Naive B cell (primary cell): ENCODE data around the gene NSMF. TPM values are rescaled to one million over a fixed set of nuclear protein-coding genes. Genes with fewer than 3 reads are reported as not detected.
"Not testable (repeated sequence)": the region's sequence is repeated elsewhere in the genome, so short reads cannot be mapped to it uniquely, and the experiment has no call there.

Experiments used
- ATAC-seq, 2 donors: fragments of 150-1000 bp; cut with Tn5 transposase; 2 replicates each; pipeline ENCODE4 v1.10.0; 2021; ENCODE audit warnings: low read depth in 2 of 2, mild to moderate bottlenecking in 2 of 2, moderate library complexity in 2 of 2
- DNase-seq: peaks from one replicate; pipeline ENCODE4 v3.0.0; 2022
- H3K27ac Mint-ChIP-seq, 6 donors: one replicate each; pipeline ENCODE4 v1.8.0; 2020 to 2022; ENCODE audit warnings: mild to moderate bottlenecking in 6 of 6, mixed read lengths in 6 of 6, moderate library complexity in 5 of 6, inconsistent platforms in 2 of 6
- H3K27me3 Mint-ChIP-seq, 3 donors: one replicate each; pipeline ENCODE4 v1.8.0; 2021 to 2022; ENCODE audit warnings: mixed read lengths in 3 of 3, mild to moderate bottlenecking in 1 of 3
- H3K36me3 Mint-ChIP-seq, 2 donors: one replicate each; pipeline ENCODE4 v1.8.0; 2020 to 2022; ENCODE audit warnings: mixed read lengths in 2 of 2, inconsistent platforms in 1 of 2, mild to moderate bottlenecking in 1 of 2
- H3K4me1 Mint-ChIP-seq, 3 donors: one replicate each; pipeline ENCODE4 v1.8.0; 2020 to 2022; ENCODE audit warnings: mixed read lengths in 3 of 3, inconsistent platforms in 1 of 3, mild to moderate bottlenecking in 1 of 3, moderate library complexity in 1 of 3
- H3K4me3 Mint-ChIP-seq, 8 donors: one replicate each; pipeline ENCODE4 v1.8.0; 2020 to 2022; ENCODE audit warnings: mild to moderate bottlenecking in 8 of 8, mixed read lengths in 8 of 8, moderate library complexity in 8 of 8, inconsistent platforms in 2 of 8
- H3K9me3 Mint-ChIP-seq, 7 donors: one replicate each; pipeline ENCODE4 v1.8.0; 2020 to 2022; ENCODE audit warnings: mixed read lengths in 7 of 7, mild to moderate bottlenecking in 5 of 7, inconsistent platforms in 2 of 7, moderate library complexity in 1 of 7
- polyA plus RNA-seq, 6 donors: library from polyadenylated mRNA; unstranded; fragments of 300-500 nt; fragmentation: Illumina TruSeq; gene quantifications; one replicate each; pipeline ENCODE4 v1.2.3, GENCODE V29; 2021; ENCODE audit warnings: low read depth in 6 of 6

NSMF gene
- polyA plus RNA-seq, 6 donors from 2014 or later: 2.7 to 7.6 (median 3.7) TPM; not detected in 1

DNA sequence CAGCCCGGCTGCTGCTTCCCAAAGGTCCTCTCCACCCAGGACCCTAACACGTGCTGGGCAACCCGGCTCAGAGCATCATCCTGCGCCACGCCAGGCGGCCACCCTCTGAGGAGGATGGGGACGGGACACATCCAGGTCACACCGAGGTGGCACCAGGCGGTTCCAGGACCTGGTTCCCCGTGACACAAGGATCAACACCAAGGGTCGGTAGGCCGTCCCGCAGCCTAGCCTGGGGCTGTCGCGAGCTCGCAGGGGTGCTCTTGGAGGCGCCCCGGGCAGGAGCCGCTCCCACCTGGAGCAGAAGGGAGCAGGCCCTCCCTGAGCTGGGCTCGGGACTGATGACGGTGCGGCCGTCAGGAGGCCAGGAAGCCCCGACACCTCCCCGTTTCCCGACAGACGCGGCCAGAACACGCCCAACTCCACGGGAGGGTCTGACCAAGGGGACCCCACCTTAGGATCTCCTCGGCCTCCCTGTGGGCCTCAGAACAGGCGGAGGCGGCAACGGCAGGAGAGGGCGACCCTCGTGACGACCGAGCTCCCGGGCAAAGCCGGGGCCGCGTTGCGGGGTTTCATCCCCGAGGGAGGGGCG lies 42.5 kb downstream of the NSMF start:
- no peaks in the 10 kb centered on the region for H3K36me3 Mint-ChIP-seq
- H3K27ac Mint-ChIP-seq: no peak overlapping the region
- DNase-seq (no peak), ATAC-seq (no peak)
- H3K27me3 Mint-ChIP-seq: no peaks in the 10 kb centered on the region
- no peaks in the 10 kb centered on the region for H3K9me3 Mint-ChIP-seq
- H3K4me3 Mint-ChIP-seq: peak overlapping the region in 3 of 8 donors; percentile 42 to 65 (median 42)
- H3K4me1 Mint-ChIP-seq: peaks cover 8 to 25% (median 17%) of the 10 kb centered on the region in 3 donors

DNA sequence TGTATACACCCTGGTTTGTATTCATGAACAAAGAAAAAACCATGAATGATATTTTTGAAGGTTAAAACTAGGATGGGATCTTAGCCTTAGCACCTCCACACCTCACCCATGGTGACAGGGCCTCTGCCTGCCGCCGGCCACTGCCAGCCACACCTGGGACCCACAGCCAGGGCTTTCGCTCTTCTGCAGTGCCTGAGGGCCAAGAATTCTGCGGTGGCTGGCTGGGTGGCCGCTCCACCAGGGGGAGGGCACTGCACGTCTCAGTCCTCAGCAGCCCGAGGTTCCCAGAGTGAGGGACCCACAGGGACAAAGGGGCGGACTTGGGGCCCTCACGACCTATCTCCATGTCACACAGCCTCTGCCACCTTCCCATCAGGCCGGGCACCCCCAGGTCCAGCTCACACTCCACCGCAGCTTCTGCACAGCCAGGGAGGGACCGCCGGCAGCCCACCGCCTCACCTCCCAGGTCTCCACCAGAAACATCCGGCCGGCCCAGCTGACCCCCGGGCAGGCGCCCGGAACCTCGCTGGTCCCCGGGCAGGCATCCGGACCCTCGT lies 43.0 kb downstream of the NSMF start:
- H3K36me3 Mint-ChIP-seq: no peaks in the 10 kb centered on the region
- H3K9me3 Mint-ChIP-seq: no peaks in the 10 kb centered on the region
- H3K27ac Mint-ChIP-seq: no peak overlapping the region
- no peaks in the 10 kb centered on the region for H3K27me3 Mint-ChIP-seq
- H3K4me3 Mint-ChIP-seq: peak overlapping the region in 1 of 8 donors; percentile 12
- no peak for ATAC-seq
- DNase-seq: no peak
- H3K4me1 Mint-ChIP-seq: peaks cover 8 to 22% (median 22%) of the 10 kb centered on the region in 3 donors

DNA sequence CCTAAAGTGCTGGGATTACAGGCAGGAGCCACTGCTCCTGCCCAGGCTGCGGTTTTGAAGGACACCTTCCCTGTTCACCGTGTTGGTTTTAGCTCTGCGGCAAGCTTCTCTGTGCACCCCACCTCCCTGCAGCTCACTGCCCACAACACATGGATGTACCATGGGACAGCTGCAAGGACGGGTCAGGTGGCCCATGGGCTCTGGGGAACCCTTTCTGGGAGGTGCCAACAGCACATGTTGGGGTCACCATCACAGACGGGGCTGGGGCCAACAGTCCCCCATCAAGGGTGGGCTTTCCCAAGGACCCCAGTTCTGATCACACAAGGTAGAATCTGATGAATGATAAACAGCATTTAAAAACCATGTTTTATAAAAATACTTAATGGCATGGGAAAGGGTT lies 43.7 kb downstream of the NSMF start:
- DNase-seq (no peak), ATAC-seq (no peak)
- no peaks in the 10 kb centered on the region for H3K9me3 Mint-ChIP-seq
- peak overlapping the region in 1 of 6 donors; percentile 54 for H3K27ac Mint-ChIP-seq
- peaks cover 8 to 24% (median 22%) of the 10 kb centered on the region in 3 donors for H3K4me1 Mint-ChIP-seq
- no peaks in the 10 kb centered on the region for H3K27me3 Mint-ChIP-seq
- H3K36me3 Mint-ChIP-seq: no peaks in the 10 kb centered on the region
- peak overlapping the region in 2 of 8 donors; percentile 12 to 68 for H3K4me3 Mint-ChIP-seq

DNA sequence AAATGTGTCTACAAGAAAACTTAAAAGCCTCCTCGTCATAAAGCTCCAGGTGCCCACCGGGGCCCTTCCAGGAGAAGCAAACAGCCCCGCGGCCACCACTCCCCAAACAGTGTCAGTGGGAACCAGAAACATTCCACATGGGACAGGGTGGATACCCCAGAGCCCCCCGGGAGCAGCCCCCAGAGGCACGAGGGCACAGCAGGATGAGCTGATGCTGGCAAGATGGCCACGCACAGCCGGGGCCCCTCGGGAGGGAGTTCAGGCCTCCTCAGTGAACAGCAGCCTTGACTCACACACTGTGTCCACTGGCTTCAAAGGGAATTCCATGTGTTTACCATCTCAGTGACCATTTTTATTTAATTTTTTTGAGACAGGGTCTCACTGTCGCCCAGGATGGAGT lies 46.7 kb downstream of the NSMF start:
- DNase-seq: no peak
- H3K27me3 Mint-ChIP-seq: no peaks in the 10 kb centered on the region
- no peaks in the 10 kb centered on the region for H3K36me3 Mint-ChIP-seq
- peak overlapping the region in 1 of 6 donors; percentile 61 for H3K27ac Mint-ChIP-seq
- peak overlapping the region in 1 of 8 donors; percentile 43 for H3K4me3 Mint-ChIP-seq
- peaks cover 11 to 24% (median 22%) of the 10 kb centered on the region in 3 donors for H3K4me1 Mint-ChIP-seq
- no peaks in the 10 kb centered on the region for H3K9me3 Mint-ChIP-seq
- ATAC-seq: no peak

DNA sequence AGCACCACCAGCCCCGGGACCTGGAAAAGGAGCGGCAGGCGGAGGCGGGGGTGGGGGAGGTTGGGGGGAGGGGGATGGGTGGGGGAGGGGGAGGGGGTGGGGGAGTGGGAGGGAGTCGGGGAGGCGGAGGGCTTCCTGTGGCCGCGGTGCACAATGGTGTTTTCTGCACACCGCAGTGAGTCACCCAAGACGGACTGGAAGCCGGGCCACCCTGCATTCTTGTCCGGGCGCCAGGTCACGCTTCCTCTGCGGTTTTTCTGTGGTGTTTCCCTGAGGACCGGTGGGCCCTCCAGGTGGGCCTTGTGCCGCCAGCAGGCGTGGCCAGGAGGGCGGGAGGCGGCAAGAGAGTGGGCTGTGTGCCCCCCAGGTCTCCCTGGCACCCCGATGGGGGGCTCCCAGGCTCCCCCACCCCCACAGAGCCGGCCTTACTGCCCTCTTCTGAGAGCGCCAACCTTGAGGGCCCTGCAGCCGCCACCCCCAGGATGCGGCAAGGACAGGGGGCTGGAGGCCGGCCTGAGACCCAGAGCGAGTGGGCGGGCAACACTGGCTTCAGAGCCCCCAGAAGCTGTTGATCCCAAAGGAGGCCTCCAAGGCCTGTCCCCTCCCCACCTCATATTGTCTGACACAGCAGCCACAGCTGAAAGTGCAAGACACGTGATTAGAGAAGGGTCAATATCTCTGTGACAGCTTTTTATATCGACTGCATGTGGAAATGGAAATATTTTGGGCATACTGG lies 47.3 kb downstream of the NSMF start:
- H3K4me3 Mint-ChIP-seq: peak overlapping the region in 5 of 8 donors; percentile 15 to 60 (median 37)

GRCh38 chr9:137411260-137411644 lies 47.9 kb downstream of the NSMF start:
- H3K4me1 Mint-ChIP-seq: peaks cover 11 to 24% (median 24%) of the 10 kb centered on the region in 3 donors
- H3K9me3 Mint-ChIP-seq: no peaks in the 10 kb centered on the region
- H3K27ac Mint-ChIP-seq: no peak overlapping the region
- H3K27me3 Mint-ChIP-seq: no peaks in the 10 kb centered on the region
- ATAC-seq (no peak), DNase-seq (no peak)
- H3K4me3 Mint-ChIP-seq: peak overlapping the region in 3 of 8 donors; percentile 15 to 60 (median 43)
- H3K36me3 Mint-ChIP-seq: no peaks in the 10 kb centered on the region

More for the DNA sequence above, 47.3 kb downstream of the NSMF start:
- no peaks in the 10 kb centered on the region for H3K9me3 Mint-ChIP-seq
- H3K27ac Mint-ChIP-seq: no peak overlapping the region
- no peaks in the 10 kb centered on the region for H3K27me3 Mint-ChIP-seq
- DNase-seq (no peak), ATAC-seq (no peak)
- no peaks in the 10 kb centered on the region for H3K36me3 Mint-ChIP-seq
- peaks cover 11 to 24% (median 22%) of the 10 kb centered on the region in 3 donors for H3K4me1 Mint-ChIP-seq

GRCh38 chr9:137410891-137411249 lies 48.3 kb downstream of the NSMF start:
- Mint-ChIP-seq H3K9me3 (no peaks in the 10 kb centered on the region), H3K27ac (no peak overlapping the region), H3K36me3 (no peaks in the 10 kb centered on the region), H3K4me3 (peak overlapping the region in 1 of 8 donors; percentile 43), H3K4me1 (peaks cover 14 to 27% (median 24%) of the 10 kb centered on the region in 3 donors), H3K27me3 (no peaks in the 10 kb centered on the region)
- no peak for ATAC-seq
- no peak for DNase-seq

DNA sequence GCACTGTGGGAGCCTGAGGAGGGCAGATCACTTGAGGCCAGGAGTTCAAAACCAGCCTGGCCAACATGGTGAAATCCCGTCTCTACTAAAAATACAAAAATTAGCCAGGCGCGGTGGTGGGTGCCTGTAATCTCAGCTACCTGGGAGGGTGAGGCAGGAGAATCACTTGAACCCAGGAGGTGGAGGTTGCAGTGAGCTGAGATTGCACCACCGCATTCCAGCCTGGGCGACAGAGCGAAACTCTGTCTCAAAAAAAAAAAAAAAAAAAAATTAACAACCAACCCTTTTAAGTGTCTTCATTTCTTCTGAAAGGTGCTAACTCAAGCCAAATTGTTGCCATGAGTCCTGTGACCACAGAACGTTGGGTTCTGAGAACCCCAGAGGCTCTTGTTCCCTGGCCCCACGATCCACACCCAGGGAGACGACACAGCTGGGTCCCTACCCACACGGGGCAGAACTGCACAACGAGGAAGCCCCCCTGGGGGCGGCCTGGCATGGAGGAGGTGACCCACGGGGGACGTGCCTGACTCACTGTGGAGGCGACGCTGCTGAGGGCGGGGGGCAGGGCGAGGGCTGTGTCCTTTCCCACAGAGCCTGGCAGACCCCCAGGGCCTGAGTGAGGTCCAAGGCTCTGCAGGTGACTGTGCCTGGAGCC lies 48.8 kb downstream of the NSMF start:
- H3K9me3 Mint-ChIP-seq, H3K4me3 Mint-ChIP-seq, H3K36me3 Mint-ChIP-seq, H3K27me3 Mint-ChIP-seq, ATAC-seq, H3K27ac Mint-ChIP-seq, DNase-seq: not testable (repeated sequence)
- peaks cover 19 to 32% (median 24%) of the 10 kb centered on the region in 3 donors for H3K4me1 Mint-ChIP-seq

DNA sequence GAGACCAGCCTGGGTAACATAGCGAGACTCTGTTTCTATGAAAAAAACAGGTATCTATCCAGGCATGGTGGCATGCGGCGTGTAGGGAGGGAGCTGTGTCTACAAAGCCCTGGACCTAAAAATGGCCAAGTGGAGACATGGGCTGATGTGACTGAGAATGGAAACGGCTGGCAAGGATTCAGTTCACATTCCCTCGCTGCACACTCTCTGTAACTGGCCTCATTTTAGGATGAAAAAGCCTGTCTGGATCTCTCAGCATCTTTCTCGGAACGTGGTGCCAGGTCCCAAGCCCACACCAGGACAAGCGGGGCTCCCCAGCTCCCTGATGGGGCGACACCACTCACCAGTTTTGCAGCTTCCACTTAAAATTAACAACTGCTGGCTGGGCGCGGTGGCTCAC lies 49.6 kb downstream of the NSMF start:
- no peak for ATAC-seq
- no peak for DNase-seq
- no peaks in the 10 kb centered on the region for H3K27me3 Mint-ChIP-seq
- no peaks in the 10 kb centered on the region for H3K36me3 Mint-ChIP-seq
- no peaks in the 10 kb centered on the region for H3K9me3 Mint-ChIP-seq
- H3K27ac Mint-ChIP-seq: peak overlapping the region in 1 of 6 donors; percentile 69
- peak overlapping the region in 1 of 8 donors; percentile 61 for H3K4me3 Mint-ChIP-seq
- peaks cover 19 to 30% (median 23%) of the 10 kb centered on the region in 3 donors for H3K4me1 Mint-ChIP-seq

DNA sequence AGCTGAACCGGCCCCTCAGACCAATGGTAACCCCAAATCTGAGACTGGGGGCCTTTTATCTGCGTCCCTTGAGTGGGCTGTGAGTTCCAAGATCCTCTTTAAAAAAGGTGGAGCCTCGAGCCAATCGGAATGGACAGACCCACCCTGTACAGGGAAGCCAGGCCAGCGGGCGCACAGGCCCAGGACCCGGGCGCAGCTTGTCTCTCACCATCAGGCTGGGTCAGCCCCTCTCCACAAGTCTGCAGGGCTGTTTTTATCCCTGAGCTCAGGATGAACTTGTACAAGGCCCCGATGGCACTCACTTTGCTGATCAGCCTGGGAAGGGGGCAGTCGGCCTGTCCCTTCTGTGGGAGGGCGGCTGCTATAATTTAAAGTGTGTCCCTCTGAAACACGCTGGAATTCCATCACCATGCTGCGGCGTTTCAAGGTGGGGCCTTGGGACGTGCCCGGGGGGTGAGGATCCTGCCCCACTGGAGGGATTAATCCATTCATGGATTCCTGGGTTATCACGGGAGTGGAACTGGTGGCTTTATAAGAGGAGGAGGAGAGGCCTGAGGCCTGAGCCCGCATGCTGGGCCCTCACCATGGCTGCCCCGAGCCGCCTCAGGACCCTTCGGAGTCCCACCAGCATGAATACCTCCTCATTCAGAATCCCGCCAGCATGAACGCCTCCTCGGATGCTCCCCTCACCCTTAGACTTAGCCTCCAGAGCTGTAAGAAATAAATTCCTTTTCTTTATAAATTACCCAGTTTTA lies 50.3 kb downstream of the NSMF start:
- Mint-ChIP-seq H3K27me3 (no peaks in the 10 kb centered on the region), H3K27ac (no peak overlapping the region), H3K4me1 (peaks cover 16 to 23% (median 19%) of the 10 kb centered on the region in 3 donors), H3K9me3 (no peaks in the 10 kb centered on the region), H3K4me3 (peak overlapping the region in 1 of 8 donors; percentile 61), H3K36me3 (no peaks in the 10 kb centered on the region)
- ATAC-seq (no peak), DNase-seq (no peak)

GRCh38 chr9:137407590-137408300 lies 51.4 kb downstream of the NSMF start:
- no peak for DNase-seq
- H3K4me3 Mint-ChIP-seq: peak overlapping the region in 3 of 8 donors; percentile 12 to 64 (median 52)
- peaks cover 0 to under 1% (median 0%) of the 10 kb centered on the region in 7 donors for H3K9me3 Mint-ChIP-seq
- ATAC-seq: no peak
- H3K36me3 Mint-ChIP-seq: peaks cover 0 to 1% of the 10 kb centered on the region in 2 donors
- peaks cover 12 to 16% (median 14%) of the 10 kb centered on the region in 3 donors for H3K4me1 Mint-ChIP-seq
- no peak overlapping the region for H3K27ac Mint-ChIP-seq
- H3K27me3 Mint-ChIP-seq: no peaks in the 10 kb centered on the region

DNA sequence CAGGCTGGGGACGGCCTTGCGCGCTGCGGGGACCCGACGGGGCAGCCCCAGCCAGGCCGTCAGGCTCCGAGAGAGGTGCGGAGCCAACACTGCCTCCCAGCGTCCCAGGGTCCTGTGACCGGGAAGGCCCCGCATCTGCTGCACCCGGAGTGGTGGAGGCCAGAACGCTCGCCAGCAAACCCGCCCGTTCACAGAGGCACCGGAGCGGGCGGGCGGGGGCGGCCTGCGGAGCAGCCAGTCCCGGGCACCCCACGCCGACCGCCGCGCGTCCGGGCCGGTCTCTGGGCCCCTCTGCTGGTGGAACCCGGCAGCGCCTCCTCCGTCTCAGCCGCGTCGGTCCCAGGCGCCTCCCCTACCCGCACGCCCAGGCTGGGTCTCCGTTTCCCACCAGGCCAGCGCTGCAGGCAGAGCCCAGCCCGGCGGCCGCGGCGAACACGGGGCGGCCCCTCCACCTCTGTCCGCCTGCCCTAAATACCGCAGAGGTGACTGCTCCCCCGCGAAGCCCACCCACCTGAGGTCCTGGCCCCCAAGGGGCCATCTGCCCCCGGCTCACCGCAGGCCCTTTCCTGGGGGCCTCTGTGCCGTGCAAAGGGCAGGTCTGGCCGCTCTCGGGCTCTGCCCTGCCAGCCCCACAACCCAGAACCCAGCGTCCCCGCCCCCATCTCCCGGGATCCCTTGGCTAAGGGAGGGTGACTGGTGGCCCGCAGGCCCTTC lies 52.1 kb downstream of the NSMF start:
- Mint-ChIP-seq H3K36me3 (peaks cover 6 to 8% of the 10 kb centered on the region in 2 donors), H3K27ac (no peak overlapping the region), H3K4me3 (peak overlapping the region in 1 of 8 donors; percentile 24), H3K4me1 (peaks cover 19 to 21% (median 20%) of the 10 kb centered on the region in 3 donors), H3K9me3 (peaks cover 0 to 6% (median 0%) of the 10 kb centered on the region in 7 donors), H3K27me3 (no peaks in the 10 kb centered on the region)
- ATAC-seq (peak; percentile 90 to 91), DNase-seq (peak; percentile 63)
